GM10248 (cell line): ENCODE measurements around the gene ILKAP.

Source experiments
- CTCF ChIA-PET: fragments of 300-600 bp; sonication (Branson Sonifier 250); formaldehyde crosslinking; extraction: SDS; loops from one replicate; lab custom pipeline; 2021; ENCODE audit warnings: antibody characterized with exemption; lab: Yijun Ruan, JAX
- POLR2A ChIA-PET: fragments of 350-650 bp; sonication (Branson Sonifier 250); formaldehyde crosslinking; extraction: SDS; loops from one replicate; lab custom pipeline; 2020; ENCODE audit warnings: antibody characterized with exemption; lab: Yijun Ruan, JAX
- DNase-seq: peaks from one replicate; pipeline ENCODE4 v3.0.0; 2012; ENCODE audit errors: extremely low spot score
- CTCF ChIP-seq: IDR thresholded peaks from 2 replicates; pipeline ENCODE4 v1.5.1; 2012; ENCODE audit warnings: mild to moderate bottlenecking, low read depth; ENCODE audit errors: extremely low read depth, missing control alignments, control extremely low read depth

Gene ILKAP

GRCh38 chr2:238128061-238128440 is 75.4 kb downstream of the ILKAP start:
- ChIA-PET POLR2A (no interaction called here), CTCF (interaction anchor here (1.0 to 1.1 kb wide), 2 partner anchors 11 to 13 kb away, joined by 3 to 5 read pairs; no protein-coding TSS in a partner anchor)
- DNase-seq = no peak
- TF ChIP-seq CTCF = no peak

- POLR2A ChIA-PET = no interaction called here
- DNase-seq = no peak
- CTCF ChIA-PET = interaction anchor here (1.0 kb wide), 1 partner anchor 12 kb away, joined by 3 read pairs; no protein-coding TSS in a partner anchor
- peak; percentile 4 for TF ChIP-seq CTCF
Measured at GRCh38 chr2:238127165-238128060, 76.1 kb downstream of the ILKAP start.

GRCh38 chr2:238126775-238127164 is 76.7 kb downstream of the ILKAP start:
- DNase-seq = no peak
- CTCF ChIA-PET = no interaction called here
- no peak for TF ChIP-seq CTCF
- POLR2A ChIA-PET = no interaction called here

- POLR2A ChIA-PET = no interaction called here
- CTCF ChIA-PET = no interaction called here
- no peak for DNase-seq
- TF ChIP-seq CTCF = no peak
Measured at GRCh38 chr2:238126338-238126737, 77.2 kb downstream of the ILKAP start.

- TF ChIP-seq CTCF = no peak
- CTCF ChIA-PET = no interaction called here
- no peak for DNase-seq
- POLR2A ChIA-PET = no interaction called here
Measured at GRCh38 chr2:238125127-238125885, 78.2 kb downstream of the ILKAP start.

DNA sequence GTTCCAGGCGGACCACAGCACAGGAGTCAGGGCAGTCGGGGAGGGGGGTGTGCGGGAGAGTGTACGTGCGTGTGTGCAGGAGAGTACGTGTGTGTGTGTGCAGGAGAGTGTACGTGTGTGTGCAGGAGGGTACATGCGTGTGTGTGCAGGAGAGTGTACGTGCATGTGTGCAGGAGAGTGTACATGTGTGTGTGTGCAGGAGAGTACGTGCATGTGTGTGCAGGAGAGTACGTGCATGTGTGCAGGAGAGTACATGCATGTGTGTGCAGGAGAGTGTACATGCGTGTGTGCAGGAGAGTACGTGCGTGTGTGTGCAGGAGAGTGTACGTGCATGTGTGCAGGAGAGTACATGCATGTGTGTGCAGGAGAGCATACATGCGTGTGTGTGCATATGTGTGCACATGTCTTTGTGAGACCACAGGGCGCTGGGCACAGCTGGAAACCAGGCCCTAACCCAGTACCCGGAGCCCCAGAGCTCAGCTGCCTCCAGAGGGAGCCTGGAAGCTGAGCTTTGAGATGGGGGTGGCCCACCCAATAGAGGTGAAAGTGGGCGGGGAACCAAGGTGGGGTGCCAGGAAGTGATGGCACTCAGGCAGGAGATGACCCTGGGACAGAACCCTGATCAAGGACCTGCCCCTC is 78.9 kb downstream of the ILKAP start:
- no peak for TF ChIP-seq CTCF
- POLR2A ChIA-PET = no interaction called here
- no peak for DNase-seq
- CTCF ChIA-PET = no interaction called here
